Ovary (tissue), 9 donors: ENCODE measurements around the gene POU2AF1. TPM values are rescaled to one million over a fixed set of nuclear protein-coding genes. Genes with fewer than 3 reads are reported as not detected.
"Not testable (repeated sequence)": the region's sequence is repeated elsewhere in the genome, so short reads cannot be mapped to it uniquely, and the experiment has no call there.

Experiments
- DNase-seq, 5 donors: peaks; one replicate each; pipeline ENCODE4 v3.0.0-alpha.2; 2019 to 2020
- H3K27ac ChIP-seq, 2 donors: fragments of 200-600 bp; one replicate each; pipeline versions ENCODE4 v1.5.1 to v1.8.0; 2019 to 2022
- H3K27me3 ChIP-seq: fragments of 200-600 bp; one replicate; pipeline ENCODE4 v1.8.0; 2022
- H3K36me3 ChIP-seq: fragments of 200-600 bp; sonication (generic); one replicate; pipeline ENCODE4 v1.5.1; 2019
- H3K4me1 ChIP-seq: one replicate; pipeline ENCODE4 v1.8.1; 2013; ENCODE audit warnings: mild to moderate bottlenecking, moderate library complexity; ENCODE audit not compliant: insufficient read depth
- H3K4me3 ChIP-seq: fragments of 200-600 bp; sonication (generic); one replicate; pipeline ENCODE4 v1.5.1; 2017
- H3K9me3 ChIP-seq, 2 donors: fragments of 200-600 bp in 1 of 2; sonication (generic) in 1 of 2; one replicate each; pipeline versions ENCODE4 v1.5.1 to v1.8.1; 2013 to 2019; ENCODE audit warnings: mild to moderate bottlenecking in 1 of 2, moderate library complexity in 1 of 2
- EP300 ChIP-seq: sonication (generic); formaldehyde crosslinking; IDR thresholded peaks from one replicate; pipeline ENCODE4 v1.6.1; 2017; ENCODE audit warnings: antibody characterized with exemption
- POLR2A ChIP-seq: fragments of 450-650 bp; IDR thresholded peaks from one replicate; pipeline ENCODE4 v1.6.1; 2017; ENCODE audit warnings: antibody characterized with exemption, mild to moderate bottlenecking, moderate library complexity
- WGBS, 3 donors: extraction: QIAGEN DNeasy Blood & Tissue Kit in 1 of 3; methylation state at CpG; one replicate each; pipeline versions ENCODE4 v1.1.5 to v1.1.7; 2013 to 2017; 5-methylcytosine and 5-hydroxymethylcytosine counted together
- intact Hi-C, 4 donors: fragments of 100-400 bp; cut with DNase I; formaldehyde crosslinking; loops; one replicate each; pipeline versions ENCODE4 v1.11.0 to v1.15.1; 2022 to 2023
- polyA plus RNA-seq, 2 donors: library from polyadenylated mRNA; stranded (reverse); fragments of 200-250 nt in 1 of 2; fragments of 350-450 nt in 1 of 2; fragmentation: Illumina TruSeq in 1 of 2; extraction: RNeasy Lipid Tissue Mini Kit (QIAGEN cat#74804) in 1 of 2; gene quantifications; one replicate each; pipeline ENCODE4 v1.2.3, GENCODE V29; 2013 to 2014
- total RNA-seq, 7 donors: library from RNA; depleted of rRNA in 2 of 7; stranded (reverse); fragments of >200 nt in 2 of 7; fragmentation: NEBNext Ultra II Directional in 3 of 7; extraction: Animal tissue kit (Norgen Biotek cat#: 25700) in 3 of 7; gene quantifications; one replicate each; pipeline versions ENCODE4 v1.1.0 to v1.2.4, GENCODE V29; 2016 to 2023
- TF ChIP-seq, protein P1 (sequence below), 3 donors: fragments of 450-650 bp in 2 of 3; fragments of 200-600 bp in 1 of 3; IDR thresholded peaks; one replicate each; pipeline versions ENCODE4 v1.5.1 to v1.8.0; 2016 to 2022; ENCODE audit warnings: antibody characterized with exemption in 3 of 3, mild to moderate bottlenecking in 1 of 3
- donor health status: DM: no; HTN: no; CAD: no; lungs with moderate emphysema.
- donor health status: DM: no; HTN: no; CAD: no.
- donor health status: Bipolar disorder and iron deficiency.
- donor health status: DM: yes; HTN: yes; CAD: no.
- donor health status: DM: no; HTN: no; CAD: no.
- donor health status: DM: yes; HTN: yes; CAD: no.

The POU2AF1 gene
- total and polyA plus RNA-seq, 9 donors = 0.29 to 4.1 (median 0.83) TPM

DNA sequence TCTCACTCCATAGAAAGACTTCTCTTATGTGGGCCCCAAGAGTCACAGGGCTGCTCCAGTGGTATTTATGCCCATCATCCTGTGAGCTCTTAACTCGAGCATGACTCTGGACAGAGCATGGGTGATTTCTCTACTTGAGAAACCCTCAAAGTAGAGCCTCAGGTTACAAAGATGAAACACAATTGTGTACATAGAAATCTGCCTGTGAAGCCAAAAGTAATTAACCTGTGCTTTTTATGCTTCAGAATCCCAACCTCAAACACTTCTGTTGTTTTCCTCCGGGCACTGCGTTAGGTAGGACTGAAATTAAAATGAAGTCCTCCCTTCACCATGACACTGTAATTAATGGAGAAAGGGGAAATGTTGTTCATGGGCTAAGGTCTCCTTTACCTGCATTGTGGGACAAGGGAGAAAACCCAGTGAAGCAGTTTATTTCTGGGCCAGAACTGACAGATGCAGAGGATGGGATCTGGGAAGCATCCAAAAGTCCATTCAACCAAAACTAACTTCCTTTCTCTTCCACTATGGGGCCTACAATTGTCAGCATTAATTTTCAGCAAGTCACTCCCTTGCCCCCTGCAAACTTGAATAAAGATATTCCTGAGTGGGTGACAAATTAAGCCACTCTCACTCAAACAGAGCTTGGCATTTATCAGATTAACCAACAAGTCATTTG, 24.1 kb upstream of the POU2AF1 start:
- H3K27ac ChIP-seq = no peak overlapping the region
- TF ChIP-seq, protein P1, sequence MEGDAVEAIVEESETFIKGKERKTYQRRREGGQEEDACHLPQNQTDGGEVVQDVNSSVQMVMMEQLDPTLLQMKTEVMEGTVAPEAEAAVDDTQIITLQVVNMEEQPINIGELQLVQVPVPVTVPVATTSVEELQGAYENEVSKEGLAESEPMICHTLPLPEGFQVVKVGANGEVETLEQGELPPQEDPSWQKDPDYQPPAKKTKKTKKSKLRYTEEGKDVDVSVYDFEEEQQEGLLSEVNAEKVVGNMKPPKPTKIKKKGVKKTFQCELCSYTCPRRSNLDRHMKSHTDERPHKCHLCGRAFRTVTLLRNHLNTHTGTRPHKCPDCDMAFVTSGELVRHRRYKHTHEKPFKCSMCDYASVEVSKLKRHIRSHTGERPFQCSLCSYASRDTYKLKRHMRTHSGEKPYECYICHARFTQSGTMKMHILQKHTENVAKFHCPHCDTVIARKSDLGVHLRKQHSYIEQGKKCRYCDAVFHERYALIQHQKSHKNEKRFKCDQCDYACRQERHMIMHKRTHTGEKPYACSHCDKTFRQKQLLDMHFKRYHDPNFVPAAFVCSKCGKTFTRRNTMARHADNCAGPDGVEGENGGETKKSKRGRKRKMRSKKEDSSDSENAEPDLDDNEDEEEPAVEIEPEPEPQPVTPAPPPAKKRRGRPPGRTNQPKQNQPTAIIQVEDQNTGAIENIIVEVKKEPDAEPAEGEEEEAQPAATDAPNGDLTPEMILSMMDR (IDR thresholded peaks at IDR 0.05) = no peak
- no peak for TF ChIP-seq EP300
- no peak for TF ChIP-seq POLR2A
- H3K4me3 ChIP-seq = no peak overlapping the region
- no peaks in the 10 kb centered on the region for H3K36me3 ChIP-seq
- WGBS, 3 donors = 92 to 95% (median 94%) methylated on average over 3 of the region's 3 CpGs
- DNase-seq = no peak
- H3K9me3 ChIP-seq = no peaks in the 10 kb centered on the region
- H3K4me1 ChIP-seq = no peaks in the 10 kb centered on the region
- intact Hi-C loops = no loop called here
- H3K27me3 ChIP-seq = no peaks in the 10 kb centered on the region

DNA sequence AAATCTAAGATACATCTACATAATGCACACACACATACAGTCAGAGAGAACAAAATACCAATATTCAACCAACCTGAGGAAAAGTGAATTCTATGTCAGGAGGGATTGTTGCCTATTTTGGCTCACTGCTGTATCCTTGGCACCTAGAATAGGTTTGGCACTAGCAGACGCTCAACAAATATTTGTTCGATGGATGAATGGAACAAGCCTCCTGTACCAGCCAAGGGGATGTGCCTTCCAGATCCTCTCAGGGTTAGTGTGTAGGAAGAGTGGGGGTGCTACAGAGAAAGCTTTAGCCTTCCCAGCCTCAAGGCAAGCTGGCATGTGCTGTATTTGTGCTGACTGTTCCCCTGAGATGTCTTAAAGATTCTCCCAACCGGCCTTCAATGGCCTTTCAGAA, 23.3 kb upstream of the POU2AF1 start:
- H3K4me1 ChIP-seq = no peaks in the 10 kb centered on the region
- intact Hi-C loops = no loop called here
- no peak overlapping the region for H3K27ac ChIP-seq
- no peaks in the 10 kb centered on the region for H3K9me3 ChIP-seq
- WGBS, 3 donors = 80 to 95% (median 91%) methylated on average over 3 of the region's 3 CpGs
- TF ChIP-seq POLR2A (no peak), EP300 (no peak)
- TF ChIP-seq, protein P1 (IDR thresholded peaks at IDR 0.05) = no peak
- H3K27me3 ChIP-seq = no peaks in the 10 kb centered on the region
- no peak for DNase-seq
- no peaks in the 10 kb centered on the region for H3K36me3 ChIP-seq
- no peak overlapping the region for H3K4me3 ChIP-seq

DNA sequence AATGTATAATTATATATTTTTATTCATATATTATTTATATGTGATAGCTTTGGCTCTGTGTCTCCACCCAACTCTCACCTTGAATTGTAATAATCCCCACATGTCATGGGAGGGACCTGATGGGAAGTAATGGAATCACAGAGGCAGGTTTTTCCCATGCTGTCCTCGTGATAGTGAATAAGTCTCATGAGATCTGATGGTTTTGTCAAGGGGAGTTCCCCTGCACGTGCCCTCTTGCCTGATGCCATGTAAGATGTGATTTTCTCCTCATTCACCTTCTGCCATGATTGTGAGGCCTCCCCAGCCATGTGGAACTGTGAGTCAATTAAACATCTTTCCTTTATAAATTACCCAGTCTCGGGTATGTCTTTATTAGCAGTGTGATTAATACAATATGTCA, 22.9 kb upstream of the POU2AF1 start:
- 83 to 93% (median 84%) methylated on average over 3 of the region's 3 CpGs for WGBS, 3 donors
- H3K27me3 ChIP-seq, intact Hi-C loops, H3K9me3 ChIP-seq, H3K4me3 ChIP-seq, H3K36me3 ChIP-seq, DNase-seq, H3K27ac ChIP-seq, H3K4me1 ChIP-seq: not testable (repeated sequence)

DNA sequence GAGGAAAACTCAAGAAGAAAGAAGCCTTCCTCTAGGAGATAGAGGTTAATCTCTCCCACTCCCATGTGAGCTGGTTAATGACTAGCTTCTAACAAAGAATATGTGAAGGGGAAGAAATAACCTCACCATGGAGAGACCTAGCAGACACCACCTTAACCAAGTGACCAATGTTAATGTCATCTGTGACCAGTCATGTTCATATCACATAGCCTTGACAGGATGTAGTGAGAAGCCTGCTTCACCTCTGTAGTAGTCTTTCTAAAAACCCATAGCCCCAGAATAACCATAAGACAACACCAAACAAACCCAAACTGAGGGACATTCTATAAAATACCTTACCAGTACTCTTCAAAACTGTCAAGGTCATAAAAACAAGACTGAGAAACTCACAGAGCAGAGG, 21.5 kb upstream of the POU2AF1 start:
- H3K4me3 ChIP-seq = no peak overlapping the region
- H3K27me3 ChIP-seq = no peaks in the 10 kb centered on the region
- intact Hi-C loops = no loop called here
- no peaks in the 10 kb centered on the region for H3K4me1 ChIP-seq
- DNase-seq = no peak
- no peaks in the 10 kb centered on the region for H3K36me3 ChIP-seq
- H3K27ac ChIP-seq = no peak overlapping the region
- no peaks in the 10 kb centered on the region for H3K9me3 ChIP-seq
- no peak for TF ChIP-seq POLR2A
- TF ChIP-seq, protein P1 (IDR thresholded peaks at IDR 0.05) = no peak
- TF ChIP-seq EP300 = no peak

DNA sequence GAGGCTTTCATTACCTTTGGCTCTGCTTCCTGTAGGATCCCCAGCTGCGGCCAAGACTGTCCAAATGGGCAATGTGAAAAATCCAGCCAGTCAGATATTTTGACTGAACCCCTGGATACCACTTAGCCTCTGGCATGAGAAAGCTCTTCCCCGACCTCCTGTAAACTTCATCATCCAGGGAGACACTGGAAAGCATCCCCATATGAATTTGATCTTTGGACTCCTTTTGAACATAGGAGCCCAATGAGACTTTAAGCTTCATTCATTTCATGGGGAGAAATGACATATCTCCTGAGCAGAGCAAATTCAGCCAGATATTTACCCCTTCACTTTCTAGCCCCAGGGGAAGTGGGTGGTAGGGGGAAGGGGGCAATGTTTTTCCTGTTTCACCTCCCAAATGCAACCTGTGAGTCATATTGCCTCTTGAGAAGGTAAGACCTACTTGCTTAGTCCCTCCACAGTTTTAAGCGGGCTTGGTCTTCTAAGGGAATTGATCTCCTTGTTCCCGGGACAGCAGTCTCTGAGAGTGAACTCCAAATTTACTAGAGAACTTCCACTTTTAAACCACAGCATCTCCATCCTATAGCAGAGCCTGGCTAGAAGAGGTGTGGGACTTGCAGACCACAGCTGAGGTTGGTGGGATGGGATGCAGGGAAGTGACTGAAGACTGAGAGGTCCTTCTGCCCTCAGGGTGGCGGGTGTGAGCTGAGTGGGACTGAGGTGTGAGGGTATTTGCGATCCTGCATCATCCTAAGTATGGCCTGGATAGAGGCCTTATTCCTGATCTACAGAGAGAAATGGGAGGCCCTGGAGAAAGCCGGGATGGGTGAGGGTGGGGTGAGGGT, 20.3 kb upstream of the POU2AF1 start:
- no peak for DNase-seq
- no peaks in the 10 kb centered on the region for H3K4me1 ChIP-seq
- H3K4me3 ChIP-seq = no peak overlapping the region
- TF ChIP-seq EP300 (no peak), POLR2A (no peak)
- TF ChIP-seq, protein P1 (IDR thresholded peaks at IDR 0.05) = no peak
- no peak overlapping the region for H3K27ac ChIP-seq
- no peaks in the 10 kb centered on the region for H3K36me3 ChIP-seq
- intact Hi-C loops = loop anchor here in 1 of 4 donors (5.0 kb wide), 1 partner anchor 37 kb away; no protein-coding TSS in a partner anchor
- no peaks in the 10 kb centered on the region for H3K27me3 ChIP-seq
- H3K9me3 ChIP-seq = no peaks in the 10 kb centered on the region
- 94% methylated on average over 7 of the region's 7 CpGs for WGBS, 3 donors
